ENCODE measurements around the gene MPP1.

Gene MPP1

GRCh38 chrX:154775419-154776349 is 29.6 kb downstream of the MPP1 start:
- DNase-seq (ENCODE audit: low read depth in 2 of 2), result peak in 1 of 2 donors; percentile 48
- TF ChIP-seq, protein P1, sequence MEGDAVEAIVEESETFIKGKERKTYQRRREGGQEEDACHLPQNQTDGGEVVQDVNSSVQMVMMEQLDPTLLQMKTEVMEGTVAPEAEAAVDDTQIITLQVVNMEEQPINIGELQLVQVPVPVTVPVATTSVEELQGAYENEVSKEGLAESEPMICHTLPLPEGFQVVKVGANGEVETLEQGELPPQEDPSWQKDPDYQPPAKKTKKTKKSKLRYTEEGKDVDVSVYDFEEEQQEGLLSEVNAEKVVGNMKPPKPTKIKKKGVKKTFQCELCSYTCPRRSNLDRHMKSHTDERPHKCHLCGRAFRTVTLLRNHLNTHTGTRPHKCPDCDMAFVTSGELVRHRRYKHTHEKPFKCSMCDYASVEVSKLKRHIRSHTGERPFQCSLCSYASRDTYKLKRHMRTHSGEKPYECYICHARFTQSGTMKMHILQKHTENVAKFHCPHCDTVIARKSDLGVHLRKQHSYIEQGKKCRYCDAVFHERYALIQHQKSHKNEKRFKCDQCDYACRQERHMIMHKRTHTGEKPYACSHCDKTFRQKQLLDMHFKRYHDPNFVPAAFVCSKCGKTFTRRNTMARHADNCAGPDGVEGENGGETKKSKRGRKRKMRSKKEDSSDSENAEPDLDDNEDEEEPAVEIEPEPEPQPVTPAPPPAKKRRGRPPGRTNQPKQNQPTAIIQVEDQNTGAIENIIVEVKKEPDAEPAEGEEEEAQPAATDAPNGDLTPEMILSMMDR (IDR thresholded peaks at IDR 0.05; ENCODE audit: low read depth, low read length), result no peak
- H3K4me3 ChIP-seq (replicated peaks in 1 of 2; ENCODE audit: low read depth in 2 of 2, low read length in 2 of 2), result no peak overlapping the region

DNA sequence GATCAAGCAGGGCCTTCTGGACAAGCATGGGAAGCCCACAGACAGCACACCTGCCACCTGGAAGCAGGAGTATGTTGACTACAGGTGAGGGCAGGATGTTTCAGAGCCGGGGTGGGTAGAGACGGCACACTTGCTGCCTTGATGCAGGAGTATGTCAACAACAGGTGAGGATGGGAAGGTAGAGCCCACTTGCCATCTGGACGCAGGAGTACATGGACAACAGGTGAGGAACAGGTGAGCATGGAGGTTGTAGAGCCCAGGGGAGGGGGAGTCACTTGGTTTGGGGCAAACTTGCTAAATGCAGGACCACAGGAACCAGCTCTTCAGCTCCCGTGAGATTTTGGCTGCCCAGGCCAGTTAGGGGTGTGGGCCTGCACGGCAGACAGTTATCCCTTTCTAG is 30.7 kb downstream of the MPP1 start:
- DNase-seq (ENCODE audit: low read depth in 2 of 2), result no peak
- TF ChIP-seq, protein P1 (IDR thresholded peaks at IDR 0.05; ENCODE audit: low read depth, low read length), result no peak
- no peak overlapping the region for H3K4me3 ChIP-seq (replicated peaks in 1 of 2; ENCODE audit: low read depth in 2 of 2, low read length in 2 of 2)

- TF ChIP-seq, protein P1 (IDR thresholded peaks at IDR 0.05; ENCODE audit: low read depth, low read length), result no peak
- peak within 1 kb of the TSS; percentile 71 for H3K4me3 ChIP-seq (replicated peaks in 1 of 2; ENCODE audit: low read depth in 2 of 2, low read length in 2 of 2)
- peak; percentile 94 to 97 for DNase-seq (ENCODE audit: low read depth in 2 of 2)
These were observed 42.6 kb downstream of the MPP1 start, which contains the start of gene DKC1 for GRCh38 chrX:154762537-154763296. Gene DKC1, plus strand, starts transcription at chrX:154762864. Its CDS starts 102 bp downstream, at chrX:154762966.

DNA sequence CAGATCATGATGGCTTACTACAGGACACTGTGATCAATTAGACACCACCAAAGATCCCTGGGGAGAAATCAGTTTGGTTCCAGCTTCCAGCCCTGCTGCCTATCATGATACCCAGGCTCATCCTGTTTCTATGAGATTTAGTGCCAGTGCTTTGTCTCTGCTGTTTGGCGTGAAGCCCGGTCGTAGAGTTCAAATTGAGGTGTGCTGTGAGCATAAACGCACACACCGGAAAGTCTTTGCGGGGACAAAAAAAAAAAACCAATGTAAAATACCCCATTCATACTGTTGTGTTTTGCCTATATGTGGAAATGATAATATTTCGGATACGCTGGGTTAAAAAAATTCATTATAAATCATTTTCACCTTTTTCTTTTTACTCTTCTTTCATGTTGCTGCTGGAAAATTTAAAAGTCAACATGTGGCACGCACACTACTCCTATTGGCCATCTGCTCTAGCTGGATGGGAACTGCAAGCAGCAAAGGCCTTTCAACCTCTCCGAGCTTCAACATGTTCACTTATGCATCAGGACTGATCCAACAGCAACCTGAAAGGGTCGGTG is 43.2 kb downstream of the MPP1 start:
- peak overlapping the region; percentile 23 to 71 for H3K4me3 ChIP-seq (replicated peaks in 1 of 2; ENCODE audit: low read depth in 2 of 2, low read length in 2 of 2)
- TF ChIP-seq, protein P1 (IDR thresholded peaks at IDR 0.05; ENCODE audit: low read depth, low read length), result no peak
- no peak for DNase-seq (ENCODE audit: low read depth in 2 of 2)

DNA sequence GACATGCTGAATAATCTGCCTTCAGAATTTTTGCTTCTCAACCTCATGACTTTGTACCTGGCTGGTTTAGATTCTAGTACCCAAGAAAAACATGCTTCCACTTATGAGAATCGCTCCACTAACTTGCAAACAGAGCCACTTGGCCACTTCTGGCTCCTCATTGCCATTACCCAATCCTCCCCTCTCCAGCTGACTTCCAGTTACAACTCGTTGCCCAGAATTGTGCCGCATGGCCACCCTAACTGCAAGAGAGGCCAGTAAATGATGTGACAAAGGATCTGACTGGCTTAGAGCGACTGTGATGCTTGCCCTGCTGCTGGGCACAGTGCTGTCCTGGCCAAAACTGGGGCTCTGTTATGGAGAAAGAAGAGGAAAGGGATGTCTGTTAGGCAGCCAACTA is 46.6 kb downstream of the MPP1 start:
- no peak for DNase-seq (ENCODE audit: low read depth in 2 of 2)
- no peak overlapping the region for H3K4me3 ChIP-seq (replicated peaks in 1 of 2; ENCODE audit: low read depth in 2 of 2, low read length in 2 of 2)
- TF ChIP-seq, protein P1 (IDR thresholded peaks at IDR 0.05; ENCODE audit: low read depth, low read length), result no peak

- no peak overlapping the region for H3K4me3 ChIP-seq (replicated peaks in 1 of 2; ENCODE audit: low read depth in 2 of 2, low read length in 2 of 2)
- TF ChIP-seq, protein P1 (IDR thresholded peaks at IDR 0.05; ENCODE audit: low read depth, low read length), result no peak
These were observed 53.5 kb downstream of the MPP1 start for GRCh38 chrX:154751669-154752271.

More at GRCh38 chrX:154751669-154752271, 53.5 kb downstream of the MPP1 start:
- DNase-seq (ENCODE audit: low read depth in 2 of 2), result no peak

All from cardiac fibroblast (primary cell).